NCI-H1092 treated with DMSO at 0.1 percent for 48 hours (cell line): Measurements from ENCODE around the gene SMIM26.

ENCODE experiments used
- DNase-seq: peaks from one replicate; lab custom pipeline; 2025; lab: John Stamatoyannopoulos, UW

SMIM26 gene

DNA sequence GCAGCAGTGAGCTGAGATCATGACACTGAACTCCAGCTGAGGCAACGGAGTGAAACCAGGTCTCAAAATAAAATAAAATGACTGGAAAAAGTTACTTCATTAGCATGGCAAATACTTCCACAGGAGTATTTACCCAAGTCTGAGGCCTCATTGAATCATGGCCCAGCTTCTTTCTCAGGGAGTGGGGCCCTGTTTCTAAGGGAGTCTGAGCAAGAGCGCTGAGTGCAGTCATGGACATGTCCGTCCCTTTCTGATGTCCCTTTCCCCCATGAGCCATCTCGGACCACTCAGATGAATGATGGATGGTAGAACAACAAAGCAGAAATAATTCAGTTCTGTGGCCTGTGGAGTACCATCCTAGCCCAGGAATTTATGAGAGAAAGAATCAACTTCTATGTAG, 12.8 kb downstream of the SMIM26 start:
- no peak for DNase-seq

DNA sequence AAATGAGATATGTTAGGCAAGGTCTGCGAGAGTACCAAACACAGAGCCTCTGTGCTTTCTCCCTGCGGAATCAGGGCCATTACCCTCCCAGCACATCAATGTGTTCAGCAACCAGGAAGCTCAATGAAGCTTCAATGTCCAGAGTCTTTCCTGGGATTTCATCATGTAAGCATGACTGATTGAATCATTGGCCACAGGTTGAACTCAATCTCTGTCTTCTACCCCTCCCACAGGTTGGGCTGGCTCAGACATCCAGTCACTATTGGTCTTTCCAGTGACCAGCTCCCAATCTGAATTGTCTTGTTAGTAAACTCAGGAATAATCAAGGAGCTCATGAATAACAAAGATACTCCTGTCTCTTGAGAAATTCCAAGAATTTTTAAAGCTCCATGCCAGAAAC, 17.9 kb downstream of the SMIM26 start:
- DNase-seq: no peak

DNA sequence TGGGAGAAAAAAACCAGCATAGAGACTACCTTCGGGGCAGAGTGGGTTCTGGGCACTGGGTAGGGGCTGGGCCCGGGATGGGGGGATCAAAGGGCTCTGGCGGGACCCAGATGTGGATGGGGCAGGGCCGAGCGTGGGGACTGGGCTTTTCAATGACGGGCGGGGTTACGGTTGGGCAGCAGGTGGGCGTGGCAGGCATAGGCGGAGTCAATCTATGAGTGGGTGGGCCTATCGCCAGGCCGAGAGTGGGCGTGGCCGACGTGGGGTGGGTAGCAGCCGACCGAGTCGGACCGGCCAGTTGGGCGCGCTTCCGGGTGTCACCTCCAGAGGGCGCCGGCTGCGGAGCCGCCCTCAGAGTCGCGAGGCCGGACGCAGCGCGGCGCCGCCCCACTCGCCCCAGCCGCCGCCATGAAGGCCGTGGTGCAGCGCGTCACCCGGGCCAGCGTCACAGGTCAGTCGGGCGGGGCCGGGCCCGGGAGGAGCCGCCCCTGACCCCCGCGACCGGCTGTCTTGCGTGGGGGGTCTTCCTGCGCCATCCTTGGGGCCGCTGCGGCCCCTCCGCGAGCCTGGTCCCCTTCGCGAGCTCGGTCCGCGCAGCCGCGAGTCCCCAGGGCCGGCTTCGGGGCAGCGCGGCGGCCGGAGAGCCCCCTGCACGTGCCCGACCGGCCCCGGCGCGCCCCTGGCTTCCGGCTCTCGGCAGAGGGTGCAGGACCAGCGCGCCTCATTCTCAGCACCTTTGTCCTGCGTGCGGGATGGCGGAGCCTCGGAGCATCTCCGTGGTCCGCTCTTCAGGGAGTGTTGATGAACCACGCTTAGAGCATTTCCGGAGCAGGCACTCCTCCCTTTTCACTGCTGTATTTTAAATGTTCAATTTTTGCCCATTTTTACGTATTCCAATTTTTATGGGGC, 20.7 kb downstream of the SMIM26 start, which contains the start of gene DTD1:
Gene DTD1, plus strand, starts transcription at position 390 of the 909 bp plus-strand sequence. Its CDS starts 19 bp downstream, at position 409.
- DNase-seq: peak; percentile 89

DNA sequence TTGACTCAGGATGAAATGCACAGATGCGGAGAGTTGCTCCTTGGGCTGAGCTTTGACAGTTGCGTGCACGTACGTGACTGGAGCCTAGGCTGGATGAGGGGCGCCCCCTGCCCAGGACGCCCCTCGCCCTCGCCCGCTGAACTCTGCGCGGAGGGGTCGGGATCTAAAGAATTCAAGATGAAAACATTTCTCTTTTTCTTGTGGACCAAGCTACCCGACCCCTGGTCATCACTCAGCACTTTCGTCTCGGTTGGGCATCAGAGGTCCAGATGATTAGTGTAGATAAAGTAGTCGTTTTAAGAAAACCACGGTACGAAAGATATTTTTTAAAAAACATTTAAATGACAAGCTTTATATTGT, 21.3 kb downstream of the SMIM26 start:
- DNase-seq: peak; percentile 40

DNA sequence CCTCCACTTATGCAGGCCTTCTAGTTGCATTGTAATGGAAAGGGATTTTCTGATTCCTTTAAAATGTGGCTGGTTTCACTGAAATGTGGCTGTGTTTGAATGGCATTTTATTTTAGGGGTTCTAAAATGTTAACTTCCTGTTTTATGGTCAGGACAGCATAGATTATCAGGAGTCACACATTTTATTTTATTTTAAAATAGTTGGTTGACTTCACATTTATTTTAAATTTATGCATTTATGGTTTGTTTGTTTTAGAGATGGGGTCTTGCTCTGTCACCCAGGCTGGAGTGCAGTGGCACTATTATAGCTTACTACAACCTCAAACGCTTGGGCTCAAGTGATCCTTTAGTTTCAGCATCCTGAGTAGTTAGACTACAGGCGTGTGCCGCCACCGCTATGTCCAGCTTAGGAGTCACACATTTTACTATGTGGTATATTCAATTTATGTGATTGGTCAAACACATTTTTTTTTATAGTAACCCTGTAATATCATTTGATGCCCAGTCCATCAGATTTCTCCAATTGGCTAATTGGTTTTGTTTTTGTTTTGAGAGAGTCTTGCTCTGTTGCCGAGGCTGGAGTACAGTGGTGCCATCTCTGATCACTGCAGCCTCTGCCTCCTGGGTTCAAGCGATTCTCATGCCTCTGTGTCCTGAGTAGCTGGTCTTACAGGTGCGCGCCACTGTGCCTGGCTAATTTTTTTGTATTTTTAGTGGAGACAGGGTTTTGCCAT, 22.9 kb downstream of the SMIM26 start:
- no peak for DNase-seq

DNA sequence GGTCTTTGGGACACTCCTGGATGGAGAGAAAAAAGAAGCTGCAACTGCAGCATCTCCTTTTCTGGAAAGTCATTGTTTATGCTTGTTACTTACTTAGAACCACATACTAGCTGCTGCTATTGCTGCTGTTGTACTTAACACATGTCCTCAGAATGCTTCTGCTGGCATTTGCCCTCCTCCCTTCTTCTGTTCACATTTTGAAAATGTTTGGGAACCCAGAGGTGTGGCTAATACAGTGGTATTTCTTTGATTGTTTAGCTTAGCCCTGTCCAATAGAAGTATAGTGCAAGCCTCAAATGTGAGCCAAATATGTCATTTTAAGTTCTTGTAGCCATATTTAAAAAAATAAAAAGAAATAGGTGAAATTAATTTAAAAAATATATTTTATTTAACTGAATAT, 29.0 kb downstream of the SMIM26 start:
- no peak for DNase-seq

DNA sequence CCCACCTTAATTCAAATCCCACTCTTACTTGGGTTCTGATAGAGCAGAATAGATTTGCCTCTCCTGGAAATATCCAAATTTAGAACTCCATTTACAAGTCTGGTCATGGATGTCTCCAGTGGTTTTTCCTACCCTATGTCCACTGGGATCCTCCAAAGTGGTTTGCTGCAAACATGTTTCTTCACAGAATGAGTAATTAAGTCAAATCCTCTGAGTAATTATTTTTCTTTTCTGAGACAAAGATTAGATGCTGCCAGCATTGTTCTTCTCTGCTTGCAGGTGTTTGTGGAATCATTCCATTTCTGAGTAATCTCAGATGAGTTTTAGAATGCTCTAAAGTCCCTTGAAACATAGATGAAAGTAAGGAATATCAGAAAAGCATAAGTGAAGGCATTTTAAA, 42.5 kb downstream of the SMIM26 start:
- DNase-seq: no peak

DNA sequence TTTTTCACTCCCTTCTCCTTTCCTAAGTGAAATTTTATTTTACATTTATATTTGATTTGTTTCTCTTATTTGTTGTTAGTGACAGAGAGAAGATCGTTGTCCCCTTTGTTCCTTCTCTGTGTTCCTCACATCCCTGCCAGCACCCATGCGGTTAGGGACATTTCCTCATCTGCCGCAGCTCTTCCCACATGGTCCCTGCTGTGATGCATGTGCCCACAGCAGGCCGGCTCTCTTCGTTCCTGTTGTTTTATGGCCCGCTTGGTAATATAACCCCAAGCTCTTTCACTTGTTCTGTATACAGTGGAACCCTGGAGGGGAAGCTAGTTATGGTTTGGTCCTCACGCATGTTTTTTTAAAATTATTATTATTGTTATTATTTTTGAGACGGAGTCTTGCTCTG, 44.3 kb downstream of the SMIM26 start:
- no peak for DNase-seq

DNA sequence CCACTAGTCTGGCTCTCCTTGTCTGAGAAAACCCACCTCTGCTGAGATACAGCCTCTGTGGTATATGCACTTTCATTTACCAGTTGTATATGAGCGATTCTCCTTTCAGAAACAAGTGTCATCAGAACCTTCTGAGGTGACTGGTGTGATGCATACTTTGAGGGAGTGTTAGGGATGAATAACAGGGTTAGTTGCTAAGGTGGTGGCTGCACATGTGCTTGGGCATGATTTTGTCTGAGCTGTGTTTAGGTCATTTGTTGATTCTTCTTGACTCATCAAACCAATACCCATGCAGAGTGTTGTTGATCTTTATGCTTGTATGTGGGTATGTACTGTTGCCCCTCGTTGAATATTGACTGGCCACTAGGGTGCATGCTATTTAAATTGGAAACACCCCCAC, 46.3 kb downstream of the SMIM26 start:
- DNase-seq: no peak

DNA sequence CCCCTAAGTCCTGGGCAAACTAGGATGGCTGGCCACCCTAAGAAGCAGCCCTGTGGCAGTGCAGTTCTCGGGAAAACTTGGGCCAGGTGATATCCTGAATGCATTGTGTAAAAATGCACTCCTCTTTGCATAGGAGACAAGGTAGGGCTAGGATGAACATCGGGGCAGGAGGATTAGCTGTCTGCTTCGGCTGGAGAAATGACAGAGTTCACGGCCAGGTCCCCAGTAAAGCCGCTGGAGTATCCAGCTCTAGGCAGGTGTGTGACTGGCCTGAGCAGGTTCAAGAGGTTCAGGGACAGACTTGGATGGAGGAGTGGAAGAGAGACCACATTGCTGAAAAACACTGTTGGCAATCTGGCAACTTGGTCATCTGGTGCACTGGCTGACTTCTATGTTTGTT, 47.0 kb downstream of the SMIM26 start:
- DNase-seq: no peak

DNA sequence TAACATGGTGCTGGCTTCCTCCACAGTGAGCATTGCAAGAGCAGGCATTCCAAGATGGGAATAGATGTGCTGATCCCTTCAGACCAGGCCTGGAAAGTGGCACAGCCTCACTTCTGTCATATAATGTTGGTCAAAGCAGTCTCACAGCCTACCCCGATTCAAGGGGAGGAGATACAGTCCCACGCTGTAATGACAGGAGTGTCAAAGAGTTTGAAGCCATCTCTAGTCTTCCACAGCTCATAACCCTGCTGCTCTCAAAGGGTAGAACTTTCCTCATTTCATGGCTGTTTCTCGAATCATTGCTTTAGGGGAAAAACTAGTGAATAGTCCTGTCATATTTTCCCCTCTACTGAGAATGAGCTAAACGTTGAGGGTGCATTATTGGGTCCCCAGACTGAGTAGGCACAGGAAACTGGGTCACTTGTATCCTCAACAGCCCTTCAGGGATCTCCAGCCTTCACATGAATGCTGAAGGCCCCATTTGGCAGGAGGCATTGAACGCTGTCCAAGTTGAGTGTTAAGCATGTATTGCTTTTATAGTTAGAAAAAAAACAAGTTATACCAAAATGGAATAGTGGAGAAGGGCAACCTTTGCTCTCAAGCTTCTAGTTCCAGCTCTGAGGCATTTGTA, 47.9 kb downstream of the SMIM26 start:
- DNase-seq: peak; percentile 34
